Neuronal stem cell (in vitro differentiated cells): ENCODE measurements around the gene ATP8B4.

Experiments used
- DNase-seq: peaks from one replicate; pipeline ENCODE4 v3.0.0-alpha.2; 2013; ENCODE audit warnings: low spot score
- H2AFZ ChIP-seq: one replicate; pipeline ENCODE4 v1.6.1; 2013; ENCODE audit warnings: mild to moderate bottlenecking, low read length, inconsistent platforms
- H2AK5ac ChIP-seq: 2 replicates; pipeline ENCODE4 v1.6.1; 2013; ENCODE audit warnings: low read depth, mild to moderate bottlenecking, inconsistent platforms, low read length, moderate library complexity, mixed read lengths
- H2BK120ac ChIP-seq: 2 replicates; pipeline ENCODE4 v1.6.1; 2013; ENCODE audit warnings: low read depth, mild to moderate bottlenecking, inconsistent platforms, low read length, moderate library complexity, mixed read lengths
- H2BK12ac ChIP-seq: one replicate; pipeline ENCODE4 v1.6.1; 2013; ENCODE audit warnings: low read length, inconsistent platforms
- H2BK15ac ChIP-seq: 2 replicates; pipeline ENCODE4 v1.6.1; 2013; ENCODE audit warnings: mild to moderate bottlenecking, low read length, inconsistent platforms, mixed read lengths
- H2BK5ac ChIP-seq: one replicate; pipeline ENCODE4 v1.6.1; 2013; ENCODE audit warnings: inconsistent platforms, mild to moderate bottlenecking, low read length, moderate library complexity
- H3K14ac ChIP-seq: one replicate; pipeline ENCODE4 v1.6.1; 2013; ENCODE audit warnings: low read length, inconsistent platforms
- H3K18ac ChIP-seq: 2 replicates; pipeline ENCODE4 v1.6.1; 2013; ENCODE audit warnings: low read length, inconsistent platforms
- H3K23ac ChIP-seq: 2 replicates; pipeline ENCODE4 v1.6.1; 2013; ENCODE audit warnings: low read depth, mild to moderate bottlenecking, mixed read lengths, low read length, inconsistent platforms; ENCODE audit not compliant: poor library complexity
- H3K27ac ChIP-seq: replicated peaks from 3 replicates; pipeline ENCODE4 v1.5.1; 2013; ENCODE audit warnings: low read length, inconsistent platforms
- H3K27me3 ChIP-seq, 3 experiments: 2 replicates each; pipeline ENCODE4 v1.6.1; 2013; ENCODE audit warnings: low read length in 3 of 3, mild to moderate bottlenecking in 2 of 3, inconsistent platforms in 1 of 3, low read depth in 1 of 3, mixed read lengths in 1 of 3, moderate library complexity in 1 of 3; ENCODE audit not compliant: control insufficient read depth in 3 of 3, insufficient read depth in 3 of 3
- H3K36me3 ChIP-seq, 2 donors: replicated peaks in 1 of 2; 2 replicates each; pipeline ENCODE4 v1.6.1; 2013; ENCODE audit warnings: low read length in 2 of 2; ENCODE audit not compliant: control insufficient read depth in 2 of 2, insufficient read depth in 2 of 2
- H3K4ac ChIP-seq: 2 replicates; pipeline ENCODE4 v1.6.1; 2013; ENCODE audit warnings: inconsistent platforms, mild to moderate bottlenecking, low read length, moderate library complexity
- H3K4me1 ChIP-seq, 2 donors: 1 replicate in 1 of 2; 2 replicates in 1 of 2; pipeline ENCODE4 v1.6.1; 2013; ENCODE audit warnings: low read length in 2 of 2, low read depth in 1 of 2; ENCODE audit not compliant: control insufficient read depth in 2 of 2, insufficient read depth in 1 of 2
- H3K4me2 ChIP-seq: one replicate; pipeline ENCODE4 v1.6.1; 2013; ENCODE audit warnings: mild to moderate bottlenecking, low read length, inconsistent platforms; ENCODE audit not compliant: insufficient read depth, poor library complexity, severe bottlenecking
- H3K4me3 ChIP-seq, 2 donors: 2 replicates each; pipeline ENCODE4 v1.5.1; 2013; ENCODE audit warnings: low read length in 2 of 2, mild to moderate bottlenecking in 2 of 2, inconsistent platforms in 1 of 2, moderate library complexity in 1 of 2
- H3K79me1 ChIP-seq: one replicate; pipeline ENCODE4 v1.6.1; 2013; ENCODE audit warnings: low read depth, mild to moderate bottlenecking, inconsistent platforms, low read length, moderate library complexity
- H3K9ac ChIP-seq: one replicate; pipeline ENCODE4 v1.6.1; 2013; ENCODE audit warnings: mild to moderate bottlenecking, low read depth, low read length, inconsistent platforms; ENCODE audit not compliant: poor library complexity
- H3K9me3 ChIP-seq, 2 donors: replicated peaks in 1 of 2; 2 replicates each; pipeline versions ENCODE3 to v1.6.1; 2013; ENCODE audit warnings: low read length in 2 of 2, mild to moderate bottlenecking in 2 of 2, inconsistent platforms in 1 of 2, low read depth in 1 of 2, mixed read lengths in 1 of 2, moderate library complexity in 1 of 2; ENCODE audit not compliant: control insufficient read depth in 2 of 2, insufficient read depth in 1 of 2
- H4K8ac ChIP-seq: one replicate; pipeline ENCODE4 v1.6.1; 2013; ENCODE audit warnings: low read depth, mild to moderate bottlenecking, inconsistent platforms, low read length, moderate library complexity
- H4K91ac ChIP-seq: one replicate; pipeline ENCODE4 v1.6.1; 2013; ENCODE audit warnings: low read length, low read depth, mild to moderate bottlenecking, inconsistent platforms; ENCODE audit not compliant: poor library complexity
- WGBS, 2 donors: extraction: QIAGEN DNeasy Blood & Tissue Kit; methylation state at CpG; one replicate each; pipeline ENCODE4 v1.1.7; 2013; ENCODE audit warnings: missing lambda C conversion rate in 2 of 2, mixed read lengths in 1 of 2; ENCODE audit not compliant: insufficient read length in 2 of 2, insufficient replicate concordance in 1 of 2; ENCODE audit errors: extremely low coverage in 2 of 2; 5-methylcytosine and 5-hydroxymethylcytosine counted together

ATP8B4 gene

GRCh38 chr15:50123861-50124557 lies 5.0 kb upstream of the ATP8B4 start:
- Histone ChIP-seq H2AFZ (no peak overlapping the region), H2AK5ac (no peak overlapping the region), H3K4ac (no peak overlapping the region), H2BK120ac (no peak overlapping the region), H3K27ac (no peak overlapping the region), H3K4me3 (no peak overlapping the region), H3K18ac (no peak overlapping the region), H4K8ac (no peak overlapping the region), H3K9ac (no peak overlapping the region), H3K9me3 (no peaks in the 10 kb centered on the region), H2BK5ac (no peak overlapping the region), H2BK12ac (no peak overlapping the region), H3K79me1 (no peaks in the 10 kb centered on the region), H4K91ac (no peak overlapping the region), H3K36me3 (no peaks in the 10 kb centered on the region), H3K14ac (no peak overlapping the region), H2BK15ac (no peak overlapping the region), H3K27me3 (no peaks in the 10 kb centered on the region), H3K4me2 (no peak overlapping the region), H3K4me1 (peaks cover 0 to 2% of the 10 kb centered on the region in 2 donors), H3K23ac (no peak overlapping the region)
- no peak for DNase-seq
- no CpG with 5 or more reads among the region's 4 CpGs for WGBS, 2 donors

GRCh38 chr15:50120729-50121128 lies 1.7 kb upstream of the ATP8B4 start:
- Histone ChIP-seq H3K4me2 (no peak overlapping the region), H4K8ac (no peak overlapping the region), H2BK5ac (no peak overlapping the region), H3K9me3 (no peaks in the 10 kb centered on the region), H3K4me1 (peaks cover 0 to 2% of the 10 kb centered on the region in 2 donors), H4K91ac (no peak overlapping the region), H3K14ac (no peak overlapping the region), H3K9ac (no peak overlapping the region), H2AFZ (no peak overlapping the region), H2AK5ac (no peak overlapping the region), H3K23ac (no peak overlapping the region), H3K79me1 (no peaks in the 10 kb centered on the region), H3K18ac (no peak overlapping the region), H3K4me3 (no peak overlapping the region), H3K27ac (no peak overlapping the region), H3K4ac (no peak overlapping the region), H2BK12ac (no peak overlapping the region), H2BK120ac (no peak overlapping the region), H3K27me3 (no peaks in the 10 kb centered on the region), H3K36me3 (no peaks in the 10 kb centered on the region), H2BK15ac (no peak overlapping the region)
- DNase-seq, result no peak

- no peak for DNase-seq
- Histone ChIP-seq H3K9me3 (no peaks in the 10 kb centered on the region), H2BK5ac (no peak overlapping the region), H3K18ac (no peak overlapping the region), H3K27me3 (no peaks in the 10 kb centered on the region), H2BK120ac (no peak overlapping the region), H3K4me3 (no peak overlapping the region), H3K27ac (no peak overlapping the region), H2AFZ (no peak overlapping the region), H3K4ac (no peak overlapping the region), H3K23ac (no peak overlapping the region), H3K36me3 (no peaks in the 10 kb centered on the region), H3K9ac (no peak overlapping the region), H2AK5ac (no peak overlapping the region), H2BK15ac (no peak overlapping the region), H4K91ac (no peak overlapping the region), H3K4me2 (no peak overlapping the region), H2BK12ac (no peak overlapping the region), H4K8ac (no peak overlapping the region), H3K14ac (no peak overlapping the region), H3K79me1 (no peaks in the 10 kb centered on the region), H3K4me1 (peaks cover 0 to 2% of the 10 kb centered on the region in 2 donors)
Observed at GRCh38 chr15:50117431-50118027, 1.5 kb downstream of the ATP8B4 start.

- DNase-seq, result no peak
Observed at GRCh38 chr15:50116477-50116876, 2.6 kb downstream of the ATP8B4 start.

More at GRCh38 chr15:50116477-50116876, 2.6 kb downstream of the ATP8B4 start:
- H3K4me1 ChIP-seq, result peaks cover 0 to 2% of the 10 kb centered on the region in 2 donors
- H3K4ac ChIP-seq, result no peak overlapping the region
- no peak overlapping the region for H2BK120ac ChIP-seq
- no peak overlapping the region for H2BK5ac ChIP-seq
- H3K4me3 ChIP-seq, result no peak overlapping the region
- no peak overlapping the region for H2BK12ac ChIP-seq
- no peak overlapping the region for H2BK15ac ChIP-seq
- no peaks in the 10 kb centered on the region for H3K79me1 ChIP-seq
- no peak overlapping the region for H2AK5ac ChIP-seq
- no peak overlapping the region for H3K27ac ChIP-seq
- no peak overlapping the region for H3K23ac ChIP-seq
- H2AFZ ChIP-seq, result no peak overlapping the region
- no peaks in the 10 kb centered on the region for H3K36me3 ChIP-seq
- no peak overlapping the region for H4K91ac ChIP-seq
- H3K14ac ChIP-seq, result no peak overlapping the region
- WGBS, 2 donors, result no CpG with 5 or more reads among the region's 3 CpGs
- H3K18ac ChIP-seq, result no peak overlapping the region
- H3K4me2 ChIP-seq, result no peak overlapping the region
- H4K8ac ChIP-seq, result no peak overlapping the region
- H3K9ac ChIP-seq, result no peak overlapping the region
- no peaks in the 10 kb centered on the region for H3K9me3 ChIP-seq
- no peaks in the 10 kb centered on the region for H3K27me3 ChIP-seq
